Lung (tissue), 12 donors: ENCODE results near the gene TMEM30B. TPM values are rescaled to one million over a fixed set of nuclear protein-coding genes. Genes with fewer than 3 reads are reported as not detected.

Experiments
- ATAC-seq: fragments of 200-7000 bp; cut with Tn5 transposase; one replicate; pipeline ENCODE4 v1.9.1; 2020; ENCODE audit warnings: moderate number of reproducible peaks; ENCODE audit not compliant: insufficient read depth, low FRiP score
- DNase-seq, 3 donors: peaks; one replicate each; pipeline ENCODE4 v3.0.0-alpha.2; 2013 to 2017
- H3K27ac ChIP-seq, 2 donors: one replicate each; pipeline ENCODE4 v1.5.1; 2013; ENCODE audit warnings: mild to moderate bottlenecking in 2 of 2, moderate library complexity in 2 of 2, control low read depth in 1 of 2, inconsistent platforms in 1 of 2, low read depth in 1 of 2, low read length in 1 of 2
- H3K27me3 ChIP-seq, 3 donors: one replicate each; pipeline ENCODE4 v1.5.1; 2013; ENCODE audit warnings: low read length in 2 of 3; ENCODE audit not compliant: control insufficient read depth in 3 of 3, insufficient read depth in 3 of 3
- H3K36me3 ChIP-seq, 4 donors: one replicate each; pipeline ENCODE4 v1.5.1; 2013; ENCODE audit warnings: low read length in 4 of 4, mild to moderate bottlenecking in 1 of 4, moderate library complexity in 1 of 4; ENCODE audit not compliant: control insufficient read depth in 4 of 4, insufficient read depth in 4 of 4
- H3K4me1 ChIP-seq, 5 donors: one replicate each; pipeline ENCODE4 v1.5.1; 2013; ENCODE audit warnings: low read length in 5 of 5, mild to moderate bottlenecking in 2 of 5, moderate library complexity in 1 of 5; ENCODE audit not compliant: control insufficient read depth in 5 of 5, insufficient read depth in 5 of 5
- H3K4me3 ChIP-seq: one replicate; pipeline ENCODE4 v1.5.1; 2013; ENCODE audit warnings: mild to moderate bottlenecking, control low read depth, moderate library complexity
- H3K9ac ChIP-seq, 2 donors: one replicate each; pipeline ENCODE4 v1.5.1; 2013; ENCODE audit warnings: low read length in 2 of 2, control low read depth in 1 of 2; ENCODE audit not compliant: insufficient read depth in 1 of 2
- H3K9me3 ChIP-seq, 4 donors: one replicate each; pipeline ENCODE4 v1.5.1; 2013; ENCODE audit warnings: low read length in 3 of 4, mild to moderate bottlenecking in 1 of 4, moderate library complexity in 1 of 4; ENCODE audit not compliant: control insufficient read depth in 4 of 4, insufficient read depth in 3 of 4
- WGBS, 2 donors: extraction: QIAGEN DNeasy Blood & Tissue Kit; methylation state at CpG; one replicate each; pipeline ENCODE4 v1.1.7; 2013; 5-methylcytosine and 5-hydroxymethylcytosine counted together
- polyA plus RNA-seq, 2 donors: library from polyadenylated mRNA; stranded (reverse); fragments of 200-250 nt; gene quantifications; one replicate each; pipeline ENCODE4 v1.2.1, GENCODE V29; 2013
- total RNA-seq, 2 donors: library from RNA; depleted of rRNA in 1 of 2; stranded (reverse); fragments of >200 nt in 1 of 2; gene quantifications; one replicate each; pipeline ENCODE4 v1.2.1, GENCODE V29; 2014 to 2021
- TF ChIP-seq, protein P1 (sequence below): IDR thresholded peaks from 2 replicates; pipeline ENCODE4 v1.5.1; 2012; ENCODE audit warnings: mild to moderate bottlenecking; ENCODE audit errors: control extremely low read depth, extremely low read depth
- donor health status: control.
- donor health status: control.
- donor health status: Bipolar disorder and iron deficiency.
- donor health status: healthy.
- donor health status: DM: yes; HTN: yes; CAD: no.

Gene TMEM30B
- total and polyA plus RNA-seq, 4 donors = 14.4 to 24.3 (median 20.1) TPM

DNA sequence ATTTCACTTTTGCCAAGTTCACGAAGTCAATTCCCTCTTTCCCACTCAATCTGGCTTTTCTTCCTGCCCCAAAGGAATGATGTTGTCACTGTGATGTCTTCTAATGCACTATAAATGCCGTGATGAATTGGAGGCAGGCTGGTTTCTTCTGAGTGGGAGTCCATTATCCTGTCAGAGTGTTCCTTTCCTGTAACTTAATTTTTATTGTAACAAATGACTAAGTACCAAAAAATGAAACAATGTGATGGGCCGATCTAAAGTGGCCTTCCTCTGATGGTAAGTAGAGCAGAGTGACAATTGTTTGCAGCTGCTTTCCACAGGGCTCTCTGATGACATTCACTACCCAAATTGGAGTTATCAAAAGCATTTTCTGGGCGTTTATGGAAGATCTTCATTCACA is 22.2 kb downstream of the TMEM30B start:
- no peaks in the 10 kb centered on the region for H3K36me3 ChIP-seq
- H3K9ac ChIP-seq = peak overlapping the region in 1 of 2 donors; percentile 26
- WGBS, 2 donors = 59 to 72% methylated on average over 4 of the region's 4 CpGs
- TF ChIP-seq, protein P1, sequence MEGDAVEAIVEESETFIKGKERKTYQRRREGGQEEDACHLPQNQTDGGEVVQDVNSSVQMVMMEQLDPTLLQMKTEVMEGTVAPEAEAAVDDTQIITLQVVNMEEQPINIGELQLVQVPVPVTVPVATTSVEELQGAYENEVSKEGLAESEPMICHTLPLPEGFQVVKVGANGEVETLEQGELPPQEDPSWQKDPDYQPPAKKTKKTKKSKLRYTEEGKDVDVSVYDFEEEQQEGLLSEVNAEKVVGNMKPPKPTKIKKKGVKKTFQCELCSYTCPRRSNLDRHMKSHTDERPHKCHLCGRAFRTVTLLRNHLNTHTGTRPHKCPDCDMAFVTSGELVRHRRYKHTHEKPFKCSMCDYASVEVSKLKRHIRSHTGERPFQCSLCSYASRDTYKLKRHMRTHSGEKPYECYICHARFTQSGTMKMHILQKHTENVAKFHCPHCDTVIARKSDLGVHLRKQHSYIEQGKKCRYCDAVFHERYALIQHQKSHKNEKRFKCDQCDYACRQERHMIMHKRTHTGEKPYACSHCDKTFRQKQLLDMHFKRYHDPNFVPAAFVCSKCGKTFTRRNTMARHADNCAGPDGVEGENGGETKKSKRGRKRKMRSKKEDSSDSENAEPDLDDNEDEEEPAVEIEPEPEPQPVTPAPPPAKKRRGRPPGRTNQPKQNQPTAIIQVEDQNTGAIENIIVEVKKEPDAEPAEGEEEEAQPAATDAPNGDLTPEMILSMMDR = no peak
- H3K27ac ChIP-seq = no peak overlapping the region
- ATAC-seq = no peak
- no peaks in the 10 kb centered on the region for H3K9me3 ChIP-seq
- H3K4me1 ChIP-seq = peaks cover 0 to 8% (median 0%) of the 10 kb centered on the region in 5 donors
- no peak for DNase-seq
- H3K27me3 ChIP-seq = no peaks in the 10 kb centered on the region
- H3K4me3 ChIP-seq = no peak overlapping the region

DNA sequence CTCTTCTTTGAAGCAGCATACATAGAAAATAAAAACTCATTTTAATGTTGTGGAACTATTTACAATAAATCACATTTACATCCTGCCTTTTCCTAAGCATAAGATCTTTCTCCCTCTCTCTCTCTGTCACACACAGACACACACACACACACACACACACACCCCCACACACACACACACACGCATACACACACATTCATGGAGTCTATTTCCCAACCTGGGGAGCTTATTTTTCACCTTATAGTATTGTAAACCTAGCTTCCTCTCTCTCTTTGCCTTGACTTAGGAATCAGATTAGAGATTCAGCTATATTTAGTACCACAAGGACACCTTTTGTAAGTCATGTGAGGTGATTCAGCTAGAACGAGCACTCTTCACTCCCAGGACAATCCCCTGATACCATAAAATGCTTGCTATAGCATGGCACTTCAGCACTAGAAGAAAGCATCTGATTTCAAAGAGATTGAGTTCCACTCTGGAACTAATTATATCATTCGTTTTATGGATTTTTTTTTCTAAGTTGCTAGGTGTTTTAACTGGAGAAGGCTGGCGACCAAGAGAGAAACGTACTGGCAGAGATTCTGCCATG is 23.6 kb downstream of the TMEM30B start:
- no peaks in the 10 kb centered on the region for H3K9me3 ChIP-seq
- H3K4me1 ChIP-seq = peaks cover 0 to 8% (median 0%) of the 10 kb centered on the region in 5 donors
- no peak overlapping the region for H3K27ac ChIP-seq
- WGBS, 2 donors = 75 to 80% methylated on average over 5 of the region's 5 CpGs
- no peak overlapping the region for H3K9ac ChIP-seq
- no peaks in the 10 kb centered on the region for H3K36me3 ChIP-seq
- no peak overlapping the region for H3K4me3 ChIP-seq
- DNase-seq = no peak
- TF ChIP-seq, protein P1 = no peak
- ATAC-seq = no peak
- H3K27me3 ChIP-seq = no peaks in the 10 kb centered on the region

DNA sequence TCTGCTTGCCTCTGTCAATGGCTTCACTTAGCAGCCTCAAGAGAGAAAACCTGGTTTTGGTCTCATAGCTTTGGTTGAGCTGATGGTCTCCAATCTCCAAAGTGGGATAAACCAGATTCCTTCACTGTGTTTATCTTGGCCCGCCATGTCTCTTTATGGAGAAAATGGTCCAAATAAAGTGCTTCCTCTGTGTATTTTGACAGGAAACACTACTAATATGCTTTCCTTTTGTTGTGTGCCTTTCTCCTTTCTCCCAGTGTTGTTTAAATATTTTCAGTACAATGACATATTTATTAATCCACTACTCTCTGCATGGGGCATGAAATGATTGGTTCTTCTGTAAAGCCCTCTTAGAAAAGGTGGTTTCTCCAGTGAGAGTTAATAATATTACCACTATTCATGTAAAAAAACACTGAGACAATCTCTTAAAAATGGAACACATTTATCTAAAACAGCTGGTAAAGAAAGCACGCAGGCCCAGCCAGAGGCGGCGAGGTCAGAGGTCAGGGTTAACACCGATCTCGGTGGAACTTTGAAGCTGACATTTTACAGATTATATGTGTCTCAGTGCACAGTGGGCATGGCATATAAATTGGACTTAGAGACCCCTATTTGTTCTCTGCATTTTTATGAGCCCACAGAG is 24.2 kb downstream of the TMEM30B start:
- Histone ChIP-seq H3K27ac (no peak overlapping the region), H3K4me1 (peaks cover 0 to 8% (median 0%) of the 10 kb centered on the region in 5 donors), H3K27me3 (no peaks in the 10 kb centered on the region), H3K4me3 (no peak overlapping the region), H3K36me3 (no peaks in the 10 kb centered on the region), H3K9me3 (no peaks in the 10 kb centered on the region), H3K9ac (no peak overlapping the region)
- ATAC-seq = no peak
- 85 to 90% methylated on average over 6 of the region's 6 CpGs for WGBS, 2 donors
- no peak for DNase-seq
- TF ChIP-seq, protein P1 = no peak
